Stomach (tissue), 9 donors: ENCODE measurements around the gene SWI5. TPM values are rescaled to one million over a fixed set of nuclear protein-coding genes. Genes with fewer than 3 reads are reported as not detected.

Source experiments
- DNase-seq, 2 donors: peaks; one replicate each; pipeline versions ENCODE4 v3.0.0 to v3.0.0-alpha.2; 2013 to 2019
- H3K27ac ChIP-seq, 5 donors: fragments of 200-600 bp in 4 of 5; sonication (generic) in 4 of 5; one replicate each; pipeline ENCODE4 v1.5.1; 2013 to 2019; ENCODE audit warnings: mild to moderate bottlenecking in 1 of 5, moderate library complexity in 1 of 5
- H3K27me3 ChIP-seq, 3 donors: fragments of 200-600 bp; sonication (generic); one replicate each; pipeline ENCODE4 v1.5.1; 2017 to 2019; ENCODE audit warnings: mixed run types in 1 of 3
- H3K36me3 ChIP-seq, 4 donors: fragments of 200-600 bp; sonication (generic); 1 replicate in 3 of 4; 2 replicates in 1 of 4; pipeline ENCODE4 v1.5.1; 2016 to 2019
- H3K4me1 ChIP-seq, 4 donors: fragments of 200-600 bp; sonication (generic); one replicate each; pipeline ENCODE4 v1.5.1; 2016 to 2019
- H3K4me3 ChIP-seq, 4 donors: fragments of 200-600 bp; sonication (generic) in 3 of 4; one replicate each; pipeline ENCODE4 v1.5.1; 2016 to 2019; ENCODE audit warnings: mild to moderate bottlenecking in 1 of 4
- H3K9me3 ChIP-seq, 4 donors: fragments of 200-600 bp; sonication (generic); one replicate each; pipeline ENCODE4 v1.5.1; 2016 to 2019
- EP300 ChIP-seq: sonication (generic); formaldehyde crosslinking; IDR thresholded peaks from one replicate; pipeline ENCODE4 v1.6.1; 2017; ENCODE audit warnings: antibody characterized with exemption
- POLR2A ChIP-seq, 4 donors: fragments of 450-650 bp; IDR thresholded peaks; one replicate each; pipeline ENCODE4 v1.6.1; 2016; ENCODE audit warnings: antibody characterized with exemption in 4 of 4, control low read depth in 2 of 4, mild to moderate bottlenecking in 1 of 4, moderate library complexity in 1 of 4
- POLR2AphosphoS5 ChIP-seq, 3 donors: sonication (generic); formaldehyde crosslinking; IDR thresholded peaks; one replicate each; pipeline ENCODE4 v1.6.1; 2016; ENCODE audit warnings: antibody characterized with exemption in 3 of 3
- WGBS, 5 donors: extraction: QIAGEN DNeasy Blood & Tissue Kit in 3 of 5; methylation state at CpG; one replicate each; pipeline versions ENCODE4 v1.1.5 to v1.1.7; 2013 to 2018; 5-methylcytosine and 5-hydroxymethylcytosine counted together
- intact Hi-C: fragments of 100-400 bp; cut with DNase I; formaldehyde crosslinking; loops from one replicate; pipeline ENCODE4 v1.15.1; 2023; ENCODE audit warnings: low total_unique reads
- polyA plus RNA-seq, 3 donors: library from polyadenylated mRNA; stranded (reverse); fragments of 200-250 nt; gene quantifications; one replicate each; pipeline ENCODE4 v1.2.3, GENCODE V29; 2013
- total RNA-seq, 5 donors: library from RNA; depleted of rRNA; stranded (reverse); fragments of >200 nt; gene quantifications; one replicate each; pipeline versions ENCODE4 v1.1.0 to v1.2.3, GENCODE V29; 2014 to 2016
- TF ChIP-seq, protein P1 (sequence below), 7 experiments: fragments of 450-650 bp in 4 of 7; fragments of 200-600 bp in 3 of 7; sonication (generic) in 3 of 7; IDR thresholded peaks; one replicate each; pipeline ENCODE4 v1.5.1; 2016 to 2019; ENCODE audit warnings: antibody characterized with exemption in 7 of 7, control low read depth in 2 of 7, mild to moderate bottlenecking in 1 of 7
- donor health status: healthy with polysubstance abuse.
- donor health status: Bipolar disorder and iron deficiency.
- donor health status: healthy.

The SWI5 gene
- total and polyA plus RNA-seq, 8 donors = 8.1 to 61.3 (median 32.9) TPM; not detected in 2

DNA sequence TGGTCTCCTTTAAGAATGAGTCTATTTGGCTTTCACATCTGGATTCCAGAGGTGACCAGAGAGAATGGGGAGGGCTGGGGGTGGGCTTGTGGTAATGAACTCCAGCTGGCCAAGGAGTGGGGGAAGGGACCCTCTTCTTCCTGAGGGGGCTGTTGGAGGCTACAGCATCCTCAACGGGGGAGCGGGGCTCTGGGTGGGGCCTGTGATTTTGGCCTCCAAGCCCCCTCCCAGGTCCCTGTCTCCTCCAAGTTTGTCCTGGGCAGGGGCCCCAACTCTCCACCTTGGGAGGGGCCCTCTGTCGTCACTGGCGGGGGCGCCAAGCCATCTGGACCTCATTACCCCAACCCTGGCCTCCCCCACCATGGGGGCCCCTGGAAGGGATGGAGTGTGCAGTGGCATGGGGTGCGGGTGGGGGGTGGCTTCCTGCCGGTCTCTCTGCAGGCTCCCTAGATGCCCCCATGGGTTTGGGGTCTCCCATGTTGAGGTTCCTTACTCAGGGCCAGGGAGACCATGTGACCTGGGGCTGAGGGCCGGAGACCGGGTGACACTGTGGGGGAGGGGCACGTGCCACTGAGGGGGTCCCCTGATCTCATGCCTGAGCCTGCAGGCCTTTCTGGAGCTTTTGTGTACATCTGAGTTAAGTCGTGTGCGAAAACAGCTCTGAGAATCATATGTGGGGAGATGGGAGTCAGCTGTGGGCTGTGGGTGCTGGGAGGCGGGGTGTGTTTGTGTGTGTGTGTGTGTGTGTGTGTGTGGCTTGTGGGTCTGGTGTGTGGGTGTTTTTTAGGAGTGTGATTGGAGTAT, 32.7 kb upstream of the SWI5 start:
- H3K36me3 ChIP-seq = peaks cover 0 to 5% (median 0%) of the 10 kb centered on the region in 4 donors
- H3K4me1 ChIP-seq = peaks cover 6 to 23% (median 18%) of the 10 kb centered on the region in 4 donors
- peak in 1 of 2 donors; percentile 86 for DNase-seq
- WGBS, 5 donors = 39 to 62% (median 59%) methylated on average over 6 to 13 of the region's 13 CpGs
- intact Hi-C loops = no loop called here
- no peak for TF ChIP-seq POLR2A (IDR thresholded peaks at IDR 0.05)
- TF ChIP-seq, protein P1, sequence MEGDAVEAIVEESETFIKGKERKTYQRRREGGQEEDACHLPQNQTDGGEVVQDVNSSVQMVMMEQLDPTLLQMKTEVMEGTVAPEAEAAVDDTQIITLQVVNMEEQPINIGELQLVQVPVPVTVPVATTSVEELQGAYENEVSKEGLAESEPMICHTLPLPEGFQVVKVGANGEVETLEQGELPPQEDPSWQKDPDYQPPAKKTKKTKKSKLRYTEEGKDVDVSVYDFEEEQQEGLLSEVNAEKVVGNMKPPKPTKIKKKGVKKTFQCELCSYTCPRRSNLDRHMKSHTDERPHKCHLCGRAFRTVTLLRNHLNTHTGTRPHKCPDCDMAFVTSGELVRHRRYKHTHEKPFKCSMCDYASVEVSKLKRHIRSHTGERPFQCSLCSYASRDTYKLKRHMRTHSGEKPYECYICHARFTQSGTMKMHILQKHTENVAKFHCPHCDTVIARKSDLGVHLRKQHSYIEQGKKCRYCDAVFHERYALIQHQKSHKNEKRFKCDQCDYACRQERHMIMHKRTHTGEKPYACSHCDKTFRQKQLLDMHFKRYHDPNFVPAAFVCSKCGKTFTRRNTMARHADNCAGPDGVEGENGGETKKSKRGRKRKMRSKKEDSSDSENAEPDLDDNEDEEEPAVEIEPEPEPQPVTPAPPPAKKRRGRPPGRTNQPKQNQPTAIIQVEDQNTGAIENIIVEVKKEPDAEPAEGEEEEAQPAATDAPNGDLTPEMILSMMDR (IDR thresholded peaks at IDR 0.05) = no peak
- no peak for TF ChIP-seq POLR2AphosphoS5 (IDR thresholded peaks at IDR 0.05)
- TF ChIP-seq EP300 = no peak
- H3K27me3 ChIP-seq = peaks cover 0 to 31% (median 10%) of the 10 kb centered on the region in 3 donors
- peak overlapping the region in 2 of 4 donors; percentile 29 to 30 for H3K4me3 ChIP-seq
- peak overlapping the region in 4 of 5 donors; percentile 8 to 73 (median 48) for H3K27ac ChIP-seq
- no peaks in the 10 kb centered on the region for H3K9me3 ChIP-seq

DNA sequence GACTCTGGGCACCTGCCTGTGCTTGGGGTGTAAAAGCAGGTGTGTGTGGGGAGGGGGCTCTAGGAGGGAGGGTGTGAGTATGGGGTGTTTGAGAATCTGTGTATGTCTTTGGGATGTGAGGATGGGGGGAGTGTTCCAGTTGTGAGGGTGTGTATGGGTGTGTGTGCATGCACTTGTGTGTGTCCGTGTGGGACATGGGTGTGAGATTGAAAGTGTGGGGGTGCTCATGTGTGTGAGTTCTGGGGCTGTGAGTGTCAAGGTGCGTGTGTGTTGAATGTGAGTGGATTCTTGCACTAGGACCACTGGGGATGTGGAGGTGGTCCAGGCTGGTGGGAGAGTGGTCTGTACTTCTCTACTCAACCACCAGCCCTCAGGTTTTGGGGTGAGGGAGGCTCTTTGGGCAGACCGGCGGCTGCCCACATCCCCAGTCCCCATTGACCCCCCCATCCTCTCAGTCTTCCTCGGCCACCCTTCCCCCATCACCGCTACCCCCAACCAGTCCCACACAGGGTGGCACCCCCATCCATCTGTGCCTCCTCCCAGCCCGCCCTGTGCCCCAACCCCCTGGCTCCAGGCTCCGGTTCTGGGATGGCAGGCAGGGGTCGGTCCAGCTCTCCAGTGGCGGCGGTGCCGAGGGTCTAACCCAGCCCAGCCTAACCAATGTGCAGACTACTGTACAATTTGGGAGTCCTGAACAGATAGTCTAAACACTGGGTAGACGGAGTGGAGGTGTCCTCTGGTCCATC, 31.8 kb upstream of the SWI5 start:
- no peaks in the 10 kb centered on the region for H3K9me3 ChIP-seq
- TF ChIP-seq, protein P1 (IDR thresholded peaks at IDR 0.05) = no peak
- no peak for TF ChIP-seq EP300
- no peak for TF ChIP-seq POLR2A (IDR thresholded peaks at IDR 0.05)
- no peak for TF ChIP-seq POLR2AphosphoS5 (IDR thresholded peaks at IDR 0.05)
- H3K27ac ChIP-seq = peak overlapping the region; percentile 34 to 75 (median 67)
- peaks cover 0 to 31% (median 10%) of the 10 kb centered on the region in 3 donors for H3K27me3 ChIP-seq
- H3K4me1 ChIP-seq = peaks cover 6 to 23% (median 18%) of the 10 kb centered on the region in 4 donors
- H3K36me3 ChIP-seq = peaks cover 0 to 5% (median 0%) of the 10 kb centered on the region in 4 donors
- intact Hi-C loops = no loop called here
- H3K4me3 ChIP-seq = peak overlapping the region; percentile 22 to 30 (median 29)
- 42 to 67% (median 55%) methylated on average over 10 to 13 of the region's 13 CpGs for WGBS, 5 donors
- peak in 1 of 2 donors; percentile 46 for DNase-seq

DNA sequence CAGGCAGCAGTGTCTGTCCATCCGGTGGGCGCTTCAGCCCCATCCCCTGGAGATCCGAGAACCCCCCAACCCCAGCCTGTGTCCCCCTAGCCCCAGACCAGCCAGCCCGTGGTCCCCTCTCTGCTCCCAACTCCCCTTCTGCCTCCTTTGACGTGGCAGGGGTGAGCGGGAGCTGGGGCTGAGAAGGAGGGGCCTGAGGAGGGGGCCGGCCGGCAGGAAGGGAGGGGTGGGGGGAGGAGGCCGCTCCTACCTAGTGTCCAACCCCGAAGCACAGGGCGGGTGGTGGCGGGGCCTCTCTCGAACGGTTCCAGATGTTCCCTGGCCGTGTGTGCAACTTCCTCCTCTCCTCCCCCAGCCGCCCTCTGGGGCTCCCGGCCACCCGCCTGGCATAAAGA, 31.2 kb upstream of the SWI5 start:
- H3K27me3 ChIP-seq = peaks cover 0 to 31% (median 10%) of the 10 kb centered on the region in 3 donors
- H3K36me3 ChIP-seq = peaks cover 0 to 1% (median 0%) of the 10 kb centered on the region in 4 donors
- H3K4me1 ChIP-seq = peaks cover 6 to 24% (median 21%) of the 10 kb centered on the region in 4 donors
- H3K9me3 ChIP-seq = no peaks in the 10 kb centered on the region
- TF ChIP-seq EP300 (no peak), POLR2AphosphoS5 (IDR thresholded peaks at IDR 0.05) (peak in 1 of 3 donors; percentile 28), POLR2A (IDR thresholded peaks at IDR 0.05) (no peak)
- TF ChIP-seq, protein P1 (IDR thresholded peaks at IDR 0.05) = no peak
- intact Hi-C loops = no loop called here
- 7 to 22% (median 12%) methylated on average over 3 to 18 of the region's 18 CpGs for WGBS, 5 donors
- DNase-seq = peak; percentile 49 to 95
- peak overlapping the region; percentile 34 to 75 (median 67) for H3K27ac ChIP-seq
- H3K4me3 ChIP-seq = peak overlapping the region; percentile 22 to 30 (median 29)

DNA sequence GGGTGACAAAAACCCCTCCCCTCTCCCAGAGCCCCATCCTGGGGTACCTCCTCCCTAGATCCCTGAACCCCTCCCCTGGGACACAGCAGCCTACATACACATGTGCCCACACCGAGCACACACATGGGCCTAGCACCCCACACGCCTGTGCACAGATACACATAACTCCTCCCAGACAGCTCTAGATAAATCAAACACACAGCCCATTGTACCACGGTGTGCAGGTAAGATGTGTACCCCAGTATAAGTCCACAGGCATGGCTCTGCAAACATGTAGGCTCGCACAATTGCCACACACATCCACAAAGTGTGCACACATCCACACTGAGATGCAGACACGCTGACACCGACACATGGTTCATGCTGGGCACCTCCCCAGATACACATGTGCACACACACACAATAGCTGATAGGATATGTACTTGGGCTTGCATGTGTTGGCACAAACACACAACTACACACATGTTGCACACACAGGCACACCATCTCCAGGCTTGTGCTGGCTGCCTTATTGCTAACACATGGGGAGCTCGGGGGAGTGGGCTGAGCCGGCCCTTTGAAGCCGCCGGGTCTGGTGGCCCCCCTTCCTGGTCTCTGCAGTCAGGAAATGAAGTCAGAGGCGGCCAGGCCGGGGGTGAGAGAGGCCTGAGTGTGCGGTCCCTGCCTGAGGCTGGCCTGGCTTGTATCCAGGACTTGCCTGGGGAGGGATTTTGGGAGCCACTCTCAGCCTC, 30.5 kb upstream of the SWI5 start:
- intact Hi-C loops = no loop called here
- TF ChIP-seq, protein P1 (IDR thresholded peaks at IDR 0.05) = no peak

More for the DNA sequence above, 30.5 kb upstream of the SWI5 start:
- peak overlapping the region in 4 of 5 donors; percentile 43 to 75 (median 70) for H3K27ac ChIP-seq
- H3K4me1 ChIP-seq = peaks cover 7 to 32% (median 28%) of the 10 kb centered on the region in 4 donors
- H3K27me3 ChIP-seq = peaks cover 0 to 38% (median 10%) of the 10 kb centered on the region in 3 donors
- H3K4me3 ChIP-seq = peak overlapping the region in 1 of 4 donors; percentile 29
- no peaks in the 10 kb centered on the region for H3K9me3 ChIP-seq
- 42 to 58% (median 46%) methylated on average over 4 to 13 of the region's 13 CpGs for WGBS, 5 donors
- peak in 1 of 2 donors; percentile 89 for DNase-seq
- no peaks in the 10 kb centered on the region for H3K36me3 ChIP-seq
